Measurements from ENCODE around the gene LHFPL2. TPM values are rescaled to one million over a fixed set of nuclear protein-coding genes. Genes with fewer than 3 reads are reported as not detected.

Gene LHFPL2
- total and polyA plus RNA-seq, 3 donors from 2014 or later = 24.8 to 48.6 (median 42.8) TPM

DNA sequence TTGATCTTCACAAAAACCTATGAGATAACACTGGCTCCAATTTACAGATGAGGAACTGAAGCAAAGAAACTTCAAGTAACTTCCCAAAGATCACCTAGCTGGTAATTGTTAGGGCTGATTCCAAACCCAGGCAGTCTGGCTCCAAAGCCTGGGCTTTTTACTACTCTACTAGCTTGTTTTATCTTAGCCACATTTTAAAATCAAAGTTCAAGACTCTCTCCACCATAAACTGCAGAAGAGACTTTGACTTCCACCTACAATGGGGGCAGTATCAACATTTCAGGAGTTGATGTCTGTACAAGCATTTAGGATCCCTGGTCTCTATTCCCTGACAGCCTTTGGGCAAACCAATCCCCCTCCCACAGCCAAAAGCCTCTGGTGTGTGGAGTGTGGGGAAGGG is 33.8 kb downstream of the LHFPL2 start:
- H3K9me3 ChIP-seq = no peaks in the 10 kb centered on the region
- H3K4me3 ChIP-seq = no peak overlapping the region
- no peak overlapping the region for H3K27ac ChIP-seq
- peaks cover 22% of the 10 kb centered on the region for H3K4me1 ChIP-seq
- intact Hi-C loops (cut with DNase I; ENCODE audit: low total_unique reads) = no loop called here
- H3K27me3 ChIP-seq = no peaks in the 10 kb centered on the region
- H3K36me3 ChIP-seq (ENCODE audit: low read depth, missing control alignments) = no peaks in the 10 kb centered on the region
- DNase-seq = no peak
- TF ChIP-seq, protein P1, sequence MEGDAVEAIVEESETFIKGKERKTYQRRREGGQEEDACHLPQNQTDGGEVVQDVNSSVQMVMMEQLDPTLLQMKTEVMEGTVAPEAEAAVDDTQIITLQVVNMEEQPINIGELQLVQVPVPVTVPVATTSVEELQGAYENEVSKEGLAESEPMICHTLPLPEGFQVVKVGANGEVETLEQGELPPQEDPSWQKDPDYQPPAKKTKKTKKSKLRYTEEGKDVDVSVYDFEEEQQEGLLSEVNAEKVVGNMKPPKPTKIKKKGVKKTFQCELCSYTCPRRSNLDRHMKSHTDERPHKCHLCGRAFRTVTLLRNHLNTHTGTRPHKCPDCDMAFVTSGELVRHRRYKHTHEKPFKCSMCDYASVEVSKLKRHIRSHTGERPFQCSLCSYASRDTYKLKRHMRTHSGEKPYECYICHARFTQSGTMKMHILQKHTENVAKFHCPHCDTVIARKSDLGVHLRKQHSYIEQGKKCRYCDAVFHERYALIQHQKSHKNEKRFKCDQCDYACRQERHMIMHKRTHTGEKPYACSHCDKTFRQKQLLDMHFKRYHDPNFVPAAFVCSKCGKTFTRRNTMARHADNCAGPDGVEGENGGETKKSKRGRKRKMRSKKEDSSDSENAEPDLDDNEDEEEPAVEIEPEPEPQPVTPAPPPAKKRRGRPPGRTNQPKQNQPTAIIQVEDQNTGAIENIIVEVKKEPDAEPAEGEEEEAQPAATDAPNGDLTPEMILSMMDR (IDR thresholded peaks at IDR 0.05) = no peak
- no peak for TF ChIP-seq POLR2A (IDR thresholded peaks at IDR 0.05)

DNA sequence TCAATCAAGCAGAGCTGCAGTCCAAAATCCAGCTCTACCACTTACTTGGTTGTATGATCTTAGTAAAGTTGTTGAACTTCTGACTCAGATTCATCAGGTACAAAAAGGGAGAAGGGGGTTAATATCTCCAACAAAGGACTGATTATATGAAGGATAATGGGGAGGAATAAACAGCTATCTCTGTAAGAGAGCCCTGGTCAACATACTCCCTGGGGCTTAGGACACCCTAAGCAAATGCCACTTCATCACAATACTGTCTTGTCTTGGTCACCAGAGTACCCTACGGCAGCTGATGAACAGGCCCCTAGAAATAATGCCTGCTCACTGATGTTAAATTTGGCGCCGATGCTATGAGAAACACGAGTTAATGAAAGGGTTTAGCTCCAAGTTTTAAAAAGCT is 34.8 kb downstream of the LHFPL2 start:
- 70 to 71% methylated on average over 4 of the region's 4 CpGs for WGBS, 2 donors
- no peak for DNase-seq
- TF ChIP-seq POLR2A (IDR thresholded peaks at IDR 0.05) = no peak
- TF ChIP-seq, protein P1 (IDR thresholded peaks at IDR 0.05) = no peak
- Histone ChIP-seq H3K4me3 (no peak overlapping the region), H3K27ac (no peak overlapping the region), H3K36me3 (ENCODE audit: low read depth, missing control alignments) (no peaks in the 10 kb centered on the region), H3K27me3 (no peaks in the 10 kb centered on the region), H3K9me3 (no peaks in the 10 kb centered on the region), H3K4me1 (peaks cover 22% of the 10 kb centered on the region)
- intact Hi-C loops (cut with DNase I; ENCODE audit: low total_unique reads) = no loop called here

DNA sequence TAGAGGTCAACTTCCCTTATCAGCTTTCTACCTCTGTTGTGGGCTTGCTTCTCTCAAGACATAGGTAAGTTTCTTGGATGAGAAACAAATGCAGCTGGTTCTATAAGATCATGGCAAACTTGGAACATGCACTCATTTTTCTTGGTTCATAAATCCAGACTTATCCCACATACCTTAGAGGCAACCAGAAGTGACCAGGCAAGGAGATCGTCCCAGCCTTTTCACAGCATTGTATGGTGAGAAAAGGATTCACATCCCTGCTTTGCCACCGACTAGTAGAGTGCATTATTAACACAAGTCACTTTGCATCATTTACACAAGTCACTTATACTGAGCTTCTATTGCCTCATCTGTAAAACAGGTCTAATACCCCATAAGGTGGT is 35.4 kb downstream of the LHFPL2 start:
- H3K4me1 ChIP-seq = peaks cover 22% of the 10 kb centered on the region

DNA sequence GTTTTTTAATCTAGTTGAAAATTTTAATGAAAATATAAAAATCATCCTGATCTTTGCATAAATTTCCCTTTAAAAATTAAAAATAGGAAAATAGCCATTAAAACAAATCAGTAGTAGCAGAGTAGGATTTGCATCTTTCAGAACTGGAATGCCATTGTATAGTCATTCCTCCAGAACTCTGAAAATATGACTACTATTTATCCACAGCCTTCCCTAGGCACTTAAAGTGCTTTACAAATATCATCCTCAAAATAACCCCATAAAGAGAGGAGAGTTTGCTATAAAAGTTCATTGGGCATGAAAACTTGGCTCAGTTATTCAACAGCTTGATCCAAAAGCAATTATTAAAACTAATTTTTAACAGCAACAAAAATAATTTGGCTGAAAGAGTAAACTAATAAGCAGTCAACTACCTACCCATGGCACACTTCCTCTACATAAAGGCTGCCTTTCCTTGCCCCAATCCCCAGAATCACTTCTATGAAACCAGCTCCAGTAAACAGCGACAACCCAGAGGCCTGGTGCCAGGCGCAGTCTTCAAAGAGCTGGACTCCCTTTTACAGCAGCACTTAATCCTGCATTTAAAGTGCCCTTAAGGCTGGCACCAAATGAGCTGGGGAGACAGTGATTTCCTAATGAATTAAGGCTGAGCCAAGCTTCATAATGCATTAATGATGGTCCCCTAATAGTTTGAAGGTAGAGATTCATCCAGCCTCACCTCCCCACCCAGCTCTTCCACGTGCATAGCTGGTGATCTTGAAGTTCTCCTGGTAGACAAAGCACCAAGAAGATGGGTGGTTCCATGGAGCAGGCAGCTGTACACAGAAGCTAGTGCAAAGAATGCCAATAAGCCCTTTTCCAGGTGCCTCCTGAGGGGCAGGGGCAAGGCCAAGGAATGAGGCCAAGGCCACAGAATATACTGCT is 36.1 kb downstream of the LHFPL2 start:
- no peak for TF ChIP-seq POLR2A (IDR thresholded peaks at IDR 0.05)
- TF ChIP-seq, protein P1 (IDR thresholded peaks at IDR 0.05) = no peak
- H3K4me1 ChIP-seq = peaks cover 22% of the 10 kb centered on the region
- no peak overlapping the region for H3K27ac ChIP-seq
- DNase-seq = no peak
- H3K36me3 ChIP-seq (ENCODE audit: low read depth, missing control alignments) = no peaks in the 10 kb centered on the region
- intact Hi-C loops (cut with DNase I; ENCODE audit: low total_unique reads) = no loop called here
- no peaks in the 10 kb centered on the region for H3K27me3 ChIP-seq
- H3K4me3 ChIP-seq = no peak overlapping the region
- no peaks in the 10 kb centered on the region for H3K9me3 ChIP-seq
- WGBS, 2 donors = 82 to 90% methylated on average over 3 of the region's 3 CpGs

More for the DNA sequence above, 35.4 kb downstream of the LHFPL2 start:
- Histone ChIP-seq H3K36me3 (ENCODE audit: low read depth, missing control alignments) (no peaks in the 10 kb centered on the region), H3K9me3 (no peaks in the 10 kb centered on the region), H3K4me3 (no peak overlapping the region), H3K27ac (no peak overlapping the region), H3K27me3 (no peaks in the 10 kb centered on the region)
- TF ChIP-seq, protein P1 (IDR thresholded peaks at IDR 0.05) = no peak
- no peak for TF ChIP-seq POLR2A (IDR thresholded peaks at IDR 0.05)
- DNase-seq = no peak
- 78 to 93% methylated on average over 2 of the region's 2 CpGs for whole genome bisulfite sequencing, 2 donors
- intact Hi-C loops (cut with DNase I; ENCODE audit: low total_unique reads) = no loop called here

All from testis (tissue), 3 donors.